Lower lobe of right lung (tissue), 2 donors: ENCODE data around the gene PRKG1. TPM values are rescaled to one million over a fixed set of nuclear protein-coding genes. Genes with fewer than 3 reads are reported as not detected.

Source experiments
- ATAC-seq, 2 donors: fragments of 200-7000 bp; cut with Tn5 transposase; one replicate each; pipeline ENCODE4 v1.9.1; 2020 to 2022; ENCODE audit warnings: mild to moderate bottlenecking in 2 of 2, moderate library complexity in 2 of 2
- DNase-seq: peaks from one replicate; pipeline ENCODE4 v3.0.0-alpha.2; 2020
- H3K27ac ChIP-seq: fragments of 200-600 bp; one replicate; pipeline ENCODE4 v1.8.0; 2022
- H3K27me3 ChIP-seq: fragments of 200-600 bp; one replicate; pipeline ENCODE4 v1.8.0; 2022; ENCODE audit warnings: low read depth
- H3K36me3 ChIP-seq: fragments of 200-600 bp; one replicate; pipeline ENCODE4 v1.8.0; 2022; ENCODE audit warnings: mild to moderate bottlenecking
- H3K4me1 ChIP-seq: fragments of 200-600 bp; one replicate; pipeline ENCODE4 v1.8.0; 2022
- H3K4me3 ChIP-seq: fragments of 200-600 bp; one replicate; pipeline ENCODE4 v1.8.0; 2022; ENCODE audit warnings: mild to moderate bottlenecking
- H3K9me3 ChIP-seq: fragments of 200-600 bp; one replicate; pipeline ENCODE4 v1.8.0; 2022
- CTCF ChIP-seq: fragments of 200-600 bp; IDR thresholded peaks from one replicate; pipeline ENCODE4 v1.8.0; 2022; ENCODE audit warnings: antibody characterized with exemption, mild to moderate bottlenecking
- intact Hi-C: fragments of 100-400 bp; cut with DNase I; formaldehyde crosslinking; loops from one replicate; pipeline ENCODE4 v1.11.0; 2022
- total RNA-seq: library from RNA; stranded (reverse); fragmentation: NEBNext Ultra II Directional; extraction: Animal tissue kit (Norgen Biotek cat#: 25700); gene quantifications from one replicate; pipeline ENCODE4 v1.2.1, GENCODE V29; 2021
- donor health status: DM: no; HTN: yes; CAD: no; lungs with severe emphysema.

The PRKG1 gene
- total RNA-seq, 1 donor from 2014 or later = 23.6 TPM

GRCh38 chr10:51510231-51510630 lies 435.9 kb downstream of the PRKG1 start:
- intact Hi-C loops = no loop called here
- no peak for TF ChIP-seq CTCF
- ATAC-seq (no peak), DNase-seq (no peak)
- Histone ChIP-seq H3K36me3 (no peaks in the 10 kb centered on the region), H3K4me3 (no peak overlapping the region), H3K27ac (no peak overlapping the region), H3K4me1 (no peaks in the 10 kb centered on the region), H3K9me3 (no peaks in the 10 kb centered on the region), H3K27me3 (no peaks in the 10 kb centered on the region)

- no peak overlapping the region for H3K4me3 ChIP-seq
- H3K36me3 ChIP-seq = no peaks in the 10 kb centered on the region
- H3K9me3 ChIP-seq = no peaks in the 10 kb centered on the region
- no peak for TF ChIP-seq CTCF
- H3K27ac ChIP-seq = no peak overlapping the region
- ATAC-seq = no peak
- intact Hi-C loops = no loop called here
- no peaks in the 10 kb centered on the region for H3K4me1 ChIP-seq
- no peak for DNase-seq
- no peaks in the 10 kb centered on the region for H3K27me3 ChIP-seq
Measured at GRCh38 chr10:51521605-51522004, 447.3 kb downstream of the PRKG1 start.

- H3K27ac ChIP-seq = no peak overlapping the region
- H3K9me3 ChIP-seq = no peaks in the 10 kb centered on the region
- H3K4me3 ChIP-seq = no peak overlapping the region
- no peaks in the 10 kb centered on the region for H3K4me1 ChIP-seq
- DNase-seq (no peak), ATAC-seq (no peak)
- no peaks in the 10 kb centered on the region for H3K27me3 ChIP-seq
- TF ChIP-seq CTCF = no peak
- intact Hi-C loops = no loop called here
- no peaks in the 10 kb centered on the region for H3K36me3 ChIP-seq
Measured at GRCh38 chr10:51522858-51523257, 448.6 kb downstream of the PRKG1 start.

- intact Hi-C loops = no loop called here
- DNase-seq (no peak), ATAC-seq (no peak)
Measured at GRCh38 chr10:51523440-51523839, 449.2 kb downstream of the PRKG1 start.

GRCh38 chr10:51524041-51524440 lies 449.8 kb downstream of the PRKG1 start:
- no peaks in the 10 kb centered on the region for H3K36me3 ChIP-seq
- H3K27ac ChIP-seq = no peak overlapping the region
- ATAC-seq (no peak), DNase-seq (no peak)
- H3K9me3 ChIP-seq = no peaks in the 10 kb centered on the region
- intact Hi-C loops = no loop called here
- no peak overlapping the region for H3K4me3 ChIP-seq
- TF ChIP-seq CTCF = no peak
- peaks cover 4% of the 10 kb centered on the region for H3K4me1 ChIP-seq
- no peaks in the 10 kb centered on the region for H3K27me3 ChIP-seq

More at GRCh38 chr10:51523440-51523839, 449.2 kb downstream of the PRKG1 start:
- Histone ChIP-seq H3K27me3 (no peaks in the 10 kb centered on the region), H3K4me3 (no peak overlapping the region), H3K36me3 (no peaks in the 10 kb centered on the region), H3K27ac (no peak overlapping the region), H3K4me1 (peaks cover under 1% of the 10 kb centered on the region), H3K9me3 (no peaks in the 10 kb centered on the region)
- no peak for TF ChIP-seq CTCF
